ENCODE results near the gene ANKRD36C.
"Not testable (repeated sequence)": the region's sequence is repeated elsewhere in the genome, so short reads cannot be mapped to it uniquely, and the experiment has no call there.

Gene ANKRD36C

GRCh38 chr2:96022701-96023447, 31.2 kb upstream of the ANKRD36C start:
- not testable (repeated sequence) for H3K36me3 ChIP-seq (ENCODE audit: control insufficient read depth, insufficient read depth, low read length); H3K27me3 ChIP-seq (replicated peaks; ENCODE audit: control insufficient read depth, insufficient read depth, low read length); H3K4me3 ChIP-seq (replicated peaks; ENCODE audit: low read depth, low read length)
- DNase-seq (ENCODE audit: extremely low read depth, insufficient read length) = peak; percentile 28
- TF ChIP-seq, protein P1, sequence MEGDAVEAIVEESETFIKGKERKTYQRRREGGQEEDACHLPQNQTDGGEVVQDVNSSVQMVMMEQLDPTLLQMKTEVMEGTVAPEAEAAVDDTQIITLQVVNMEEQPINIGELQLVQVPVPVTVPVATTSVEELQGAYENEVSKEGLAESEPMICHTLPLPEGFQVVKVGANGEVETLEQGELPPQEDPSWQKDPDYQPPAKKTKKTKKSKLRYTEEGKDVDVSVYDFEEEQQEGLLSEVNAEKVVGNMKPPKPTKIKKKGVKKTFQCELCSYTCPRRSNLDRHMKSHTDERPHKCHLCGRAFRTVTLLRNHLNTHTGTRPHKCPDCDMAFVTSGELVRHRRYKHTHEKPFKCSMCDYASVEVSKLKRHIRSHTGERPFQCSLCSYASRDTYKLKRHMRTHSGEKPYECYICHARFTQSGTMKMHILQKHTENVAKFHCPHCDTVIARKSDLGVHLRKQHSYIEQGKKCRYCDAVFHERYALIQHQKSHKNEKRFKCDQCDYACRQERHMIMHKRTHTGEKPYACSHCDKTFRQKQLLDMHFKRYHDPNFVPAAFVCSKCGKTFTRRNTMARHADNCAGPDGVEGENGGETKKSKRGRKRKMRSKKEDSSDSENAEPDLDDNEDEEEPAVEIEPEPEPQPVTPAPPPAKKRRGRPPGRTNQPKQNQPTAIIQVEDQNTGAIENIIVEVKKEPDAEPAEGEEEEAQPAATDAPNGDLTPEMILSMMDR (IDR thresholded peaks at IDR 0.05; ENCODE audit: insufficient read depth, low read length, poor library complexity, severe bottlenecking) = peak; percentile 78

- H3K27me3 ChIP-seq (replicated peaks; ENCODE audit: control insufficient read depth, insufficient read depth, low read length); DNase-seq (ENCODE audit: extremely low read depth, insufficient read length); H3K4me3 ChIP-seq (replicated peaks; ENCODE audit: low read depth, low read length); H3K36me3 ChIP-seq (ENCODE audit: control insufficient read depth, insufficient read depth, low read length): not testable (repeated sequence)
These were observed 30.5 kb upstream of the ANKRD36C start for GRCh38 chr2:96022126-96022525.

DNA sequence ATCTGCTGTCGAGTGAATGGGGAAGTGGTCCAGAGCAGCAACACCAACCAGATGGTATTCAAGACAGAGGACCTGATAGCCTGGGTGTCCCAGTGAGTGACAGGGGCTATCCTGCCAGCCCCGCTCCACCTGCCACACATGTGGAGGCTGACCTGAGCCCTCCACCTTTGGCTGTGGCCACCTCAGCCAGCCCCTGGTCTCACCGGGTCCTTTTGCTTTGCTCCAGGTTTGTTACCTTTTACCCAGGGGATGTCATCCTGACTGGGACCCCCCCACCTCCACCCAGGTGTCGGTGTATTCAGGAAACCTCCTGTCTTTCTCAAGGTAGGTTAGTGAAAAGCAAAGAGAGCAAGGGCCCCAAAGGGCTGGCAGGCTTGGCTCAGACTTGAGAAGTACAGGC, 29.5 kb upstream of the ANKRD36C start:
- not testable (repeated sequence) for H3K4me3 ChIP-seq (replicated peaks; ENCODE audit: low read depth, low read length); H3K27me3 ChIP-seq (replicated peaks; ENCODE audit: control insufficient read depth, insufficient read depth, low read length); DNase-seq (ENCODE audit: extremely low read depth, insufficient read length); H3K36me3 ChIP-seq (ENCODE audit: control insufficient read depth, insufficient read depth, low read length)

DNA sequence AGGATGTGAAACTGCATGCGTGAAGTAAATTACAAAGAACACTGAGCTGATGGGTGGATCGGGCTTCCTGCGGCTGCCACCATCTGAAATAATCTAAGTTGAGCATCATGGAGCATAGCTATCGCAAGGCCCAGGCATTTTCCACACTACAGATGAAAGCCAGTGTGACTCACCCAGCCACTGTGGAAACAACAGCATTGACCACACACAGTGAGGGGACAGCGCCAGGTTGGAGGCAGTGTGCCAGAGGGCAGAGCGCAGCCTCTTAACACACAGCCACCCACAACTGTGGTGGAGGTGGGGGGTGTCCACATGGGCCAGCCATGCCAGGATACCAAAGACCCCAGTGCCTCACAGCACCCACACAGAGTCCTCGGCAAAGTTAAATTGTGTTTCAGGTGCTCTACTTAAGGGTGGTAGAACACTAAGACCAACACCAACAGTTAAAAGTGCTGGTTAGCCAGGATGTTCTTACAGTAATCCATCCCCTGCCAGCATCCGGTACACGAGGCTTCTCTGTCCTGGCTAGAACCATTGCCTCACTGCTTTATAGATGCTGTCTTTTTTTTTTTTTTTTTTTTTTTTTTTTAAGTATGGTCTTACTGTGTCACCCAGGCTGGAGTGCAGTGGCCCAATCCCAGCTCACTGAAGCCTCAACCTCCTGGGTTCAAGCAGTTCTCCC, 28.4 kb upstream of the ANKRD36C start:
- not testable (repeated sequence) for H3K36me3 ChIP-seq (ENCODE audit: control insufficient read depth, insufficient read depth, low read length); DNase-seq (ENCODE audit: extremely low read depth, insufficient read length); H3K4me3 ChIP-seq (replicated peaks; ENCODE audit: low read depth, low read length); H3K27me3 ChIP-seq (replicated peaks; ENCODE audit: control insufficient read depth, insufficient read depth, low read length)

GRCh38 chr2:96016321-96016720, 24.7 kb upstream of the ANKRD36C start:
- H3K36me3 ChIP-seq (ENCODE audit: control insufficient read depth, insufficient read depth, low read length); H3K27me3 ChIP-seq (replicated peaks; ENCODE audit: control insufficient read depth, insufficient read depth, low read length); DNase-seq (ENCODE audit: extremely low read depth, insufficient read length); H3K4me3 ChIP-seq (replicated peaks; ENCODE audit: low read depth, low read length): not testable (repeated sequence)

GRCh38 chr2:96012792-96013264, 21.2 kb upstream of the ANKRD36C start:
- not testable (repeated sequence) for H3K4me3 ChIP-seq (replicated peaks; ENCODE audit: low read depth, low read length); DNase-seq (ENCODE audit: extremely low read depth, insufficient read length); H3K36me3 ChIP-seq (ENCODE audit: control insufficient read depth, insufficient read depth, low read length); H3K27me3 ChIP-seq (replicated peaks; ENCODE audit: control insufficient read depth, insufficient read depth, low read length)
- TF ChIP-seq, protein P1 (IDR thresholded peaks at IDR 0.05; ENCODE audit: insufficient read depth, low read length, poor library complexity, severe bottlenecking) = peak; percentile 2

- not testable (repeated sequence) for DNase-seq (ENCODE audit: extremely low read depth, insufficient read length); H3K27me3 ChIP-seq (replicated peaks; ENCODE audit: control insufficient read depth, insufficient read depth, low read length); H3K36me3 ChIP-seq (ENCODE audit: control insufficient read depth, insufficient read depth, low read length); H3K4me3 ChIP-seq (replicated peaks; ENCODE audit: low read depth, low read length)
These were observed 20.6 kb upstream of the ANKRD36C start for GRCh38 chr2:96012086-96012791.

DNA sequence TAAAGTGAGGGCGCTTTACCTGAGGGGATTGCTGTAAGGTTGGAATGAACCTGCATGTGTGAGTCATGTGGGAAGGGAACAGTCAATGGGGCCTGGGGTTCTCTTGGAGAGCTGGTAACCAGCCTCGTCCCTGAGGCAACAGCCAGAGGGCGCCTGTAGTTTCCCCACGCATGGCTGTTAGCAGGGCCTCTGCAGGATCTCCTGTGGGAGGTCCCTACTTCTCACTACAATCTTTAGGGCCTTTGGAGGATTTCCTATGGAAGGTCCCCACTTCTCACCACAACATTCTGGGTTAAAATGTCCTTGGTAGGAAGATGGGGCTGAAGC, 19.5 kb upstream of the ANKRD36C start:
- not testable (repeated sequence) for DNase-seq (ENCODE audit: extremely low read depth, insufficient read length); H3K27me3 ChIP-seq (replicated peaks; ENCODE audit: control insufficient read depth, insufficient read depth, low read length); H3K36me3 ChIP-seq (ENCODE audit: control insufficient read depth, insufficient read depth, low read length)
- TF ChIP-seq, protein P1 (IDR thresholded peaks at IDR 0.05; ENCODE audit: insufficient read depth, low read length, poor library complexity, severe bottlenecking) = peak; percentile 38
- H3K4me3 ChIP-seq (replicated peaks; ENCODE audit: low read depth, low read length) = peak overlapping the region; percentile 34

- H3K4me3 ChIP-seq (replicated peaks; ENCODE audit: low read depth, low read length) = peak overlapping the region; percentile 53
- peak; percentile 83 for DNase-seq (ENCODE audit: extremely low read depth, insufficient read length)
- H3K27me3 ChIP-seq (replicated peaks; ENCODE audit: control insufficient read depth, insufficient read depth, low read length); H3K36me3 ChIP-seq (ENCODE audit: control insufficient read depth, insufficient read depth, low read length): not testable (repeated sequence)
These were observed 18.9 kb upstream of the ANKRD36C start for GRCh38 chr2:96010320-96011128.

GRCh38 chr2:96009833-96010232, 18.2 kb upstream of the ANKRD36C start:
- H3K36me3 ChIP-seq (ENCODE audit: control insufficient read depth, insufficient read depth, low read length); H3K27me3 ChIP-seq (replicated peaks; ENCODE audit: control insufficient read depth, insufficient read depth, low read length); DNase-seq (ENCODE audit: extremely low read depth, insufficient read length): not testable (repeated sequence)
- peak overlapping the region; percentile 53 for H3K4me3 ChIP-seq (replicated peaks; ENCODE audit: low read depth, low read length)

All from GM06990 (cell line).